ENCODE results near the gene DYRK3. TPM values are rescaled to one million over a fixed set of nuclear protein-coding genes. Genes with fewer than 3 reads are reported as not detected.

DYRK3 gene
- total RNA-seq, 1 experiment from 2014 or later = 28.3 TPM

GRCh38 chr1:206646504-206646903, 11.2 kb downstream of the DYRK3 start:
- DNase-seq = no peak
- H3K4me3 ChIP-seq (ENCODE audit: insufficient read depth, low read depth, low read length) = no peak overlapping the region
- no peaks in the 10 kb centered on the region for H3K27me3 ChIP-seq (ENCODE audit: control insufficient read depth, insufficient read depth, low read length)
- H3K36me3 ChIP-seq (replicated peaks; ENCODE audit: control insufficient read depth, insufficient read depth, low read length) = no peaks in the 10 kb centered on the region; the same call in 1 of the 2 replicates

DNA sequence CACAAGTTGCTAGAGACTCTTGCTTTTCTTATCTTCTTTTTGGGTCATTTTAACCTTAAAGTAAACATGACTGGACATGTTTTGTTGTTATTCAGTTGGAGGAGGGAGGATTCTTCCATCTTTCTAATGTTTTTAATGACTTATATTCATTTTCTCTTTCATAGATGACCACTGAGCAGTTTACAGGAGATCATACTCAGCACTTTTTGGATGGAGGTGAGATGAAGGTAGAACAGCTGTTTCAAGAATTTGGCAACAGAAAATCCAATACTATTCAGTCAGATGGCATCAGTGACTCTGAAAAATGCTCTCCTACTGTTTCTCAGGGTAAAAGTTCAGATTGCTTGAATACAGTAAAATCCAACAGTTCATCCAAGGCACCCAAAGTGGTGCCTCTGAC, 11.9 kb downstream of the DYRK3 start:
- no peak for DNase-seq
- Histone ChIP-seq H3K36me3 (replicated peaks; ENCODE audit: control insufficient read depth, insufficient read depth, low read length) (no peaks in the 10 kb centered on the region; the same call in 1 of the 2 replicates), H3K4me3 (ENCODE audit: insufficient read depth, low read depth, low read length) (no peak overlapping the region), H3K27me3 (ENCODE audit: control insufficient read depth, insufficient read depth, low read length) (no peaks in the 10 kb centered on the region)

DNA sequence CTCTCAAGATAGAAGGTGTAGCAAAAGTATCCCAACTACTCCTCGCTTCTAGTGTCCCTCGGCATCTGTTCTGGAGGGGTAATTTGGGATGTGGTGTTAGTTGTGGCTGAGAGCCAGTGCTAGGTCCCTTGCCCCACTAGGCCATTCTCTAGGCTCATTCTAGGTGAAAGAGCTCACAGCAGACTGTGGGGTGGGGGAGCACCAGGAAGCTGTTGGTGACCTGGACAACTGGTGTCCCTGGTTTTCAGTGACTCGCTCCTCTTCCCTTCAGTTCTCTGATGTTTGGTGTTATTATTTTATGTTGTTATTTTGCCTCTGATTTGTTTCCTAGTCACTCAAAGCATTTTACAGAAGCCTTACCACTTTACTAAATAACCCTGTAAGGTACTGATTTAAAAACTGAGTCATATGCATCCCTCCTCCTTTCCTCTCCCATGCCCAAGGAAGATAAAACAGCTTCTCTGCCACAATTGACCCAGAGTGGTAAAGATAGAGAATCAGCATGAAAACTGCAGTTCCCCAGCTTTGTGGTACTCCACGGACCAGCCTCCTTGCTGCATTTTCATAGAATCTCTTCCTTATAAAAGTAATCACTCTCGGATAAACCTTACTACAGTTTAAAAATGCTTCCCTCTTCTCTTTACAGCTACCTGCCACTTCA, 14.1 kb downstream of the DYRK3 start:
- no peak for DNase-seq
- Histone ChIP-seq H3K4me3 (ENCODE audit: insufficient read depth, low read depth, low read length) (no peak overlapping the region), H3K36me3 (replicated peaks; ENCODE audit: control insufficient read depth, insufficient read depth, low read length) (no peaks in the 10 kb centered on the region; the same call in 1 of the 2 replicates), H3K27me3 (ENCODE audit: control insufficient read depth, insufficient read depth, low read length) (no peaks in the 10 kb centered on the region)

DNA sequence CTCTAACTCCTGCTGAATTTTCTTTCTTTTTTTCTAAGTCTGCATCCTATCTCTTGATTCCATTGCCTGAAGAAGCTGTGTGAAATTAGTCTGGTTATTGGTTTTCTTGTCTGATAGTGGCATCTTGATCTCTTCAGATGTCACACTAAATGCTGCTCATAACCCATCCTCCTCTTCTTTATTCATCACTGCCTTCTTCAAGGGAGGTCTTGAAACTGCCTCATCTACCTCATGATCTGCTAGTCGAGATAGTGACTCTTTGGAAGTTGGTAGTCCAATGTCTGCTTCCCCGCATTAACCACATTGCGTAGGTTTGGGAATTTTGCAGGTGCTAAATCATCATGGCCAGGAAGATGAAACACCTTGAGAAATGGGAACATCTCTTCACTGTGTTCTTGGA, 15.7 kb downstream of the DYRK3 start:
- Histone ChIP-seq H3K27me3 (ENCODE audit: control insufficient read depth, insufficient read depth, low read length) (no peaks in the 10 kb centered on the region), H3K36me3 (replicated peaks; ENCODE audit: control insufficient read depth, insufficient read depth, low read length) (no peaks in the 10 kb centered on the region; the same call in 1 of the 2 replicates), H3K4me3 (ENCODE audit: insufficient read depth, low read depth, low read length) (no peak overlapping the region)
- DNase-seq = no peak

- H3K36me3 ChIP-seq (replicated peaks; ENCODE audit: control insufficient read depth, insufficient read depth, low read length) = no peaks in the 10 kb centered on the region; the same call in 1 of the 2 replicates
- DNase-seq = no peak
- no peak overlapping the region for H3K4me3 ChIP-seq (ENCODE audit: insufficient read depth, low read depth, low read length)
- peaks cover 3% of the 10 kb centered on the region; the same call in 1 of the 2 replicates for H3K27me3 ChIP-seq (ENCODE audit: control insufficient read depth, insufficient read depth, low read length)
Measured at GRCh38 chr1:206651958-206652890, 16.9 kb downstream of the DYRK3 start.

- H3K36me3 ChIP-seq (replicated peaks; ENCODE audit: control insufficient read depth, insufficient read depth, low read length) = no peaks in the 10 kb centered on the region
- DNase-seq = no peak
Measured at GRCh38 chr1:206653715-206654459, 18.6 kb downstream of the DYRK3 start.

GRCh38 chr1:206654828-206655227, 19.5 kb downstream of the DYRK3 start:
- no peak for DNase-seq
- Histone ChIP-seq H3K4me3 (ENCODE audit: insufficient read depth, low read depth, low read length) (no peak overlapping the region), H3K36me3 (replicated peaks; ENCODE audit: control insufficient read depth, insufficient read depth, low read length) (no peaks in the 10 kb centered on the region), H3K27me3 (ENCODE audit: control insufficient read depth, insufficient read depth, low read length) (peaks cover 16% of the 10 kb centered on the region)

More at GRCh38 chr1:206653715-206654459, 18.6 kb downstream of the DYRK3 start:
- peaks cover 11% of the 10 kb centered on the region for H3K27me3 ChIP-seq (ENCODE audit: control insufficient read depth, insufficient read depth, low read length)
- H3K4me3 ChIP-seq (ENCODE audit: insufficient read depth, low read depth, low read length) = no peak overlapping the region

- no peaks in the 10 kb centered on the region for H3K36me3 ChIP-seq (replicated peaks; ENCODE audit: control insufficient read depth, insufficient read depth, low read length)
- DNase-seq = no peak
- H3K27me3 ChIP-seq (ENCODE audit: control insufficient read depth, insufficient read depth, low read length) = peaks cover 16% of the 10 kb centered on the region
- no peak overlapping the region for H3K4me3 ChIP-seq (ENCODE audit: insufficient read depth, low read depth, low read length)
Measured at GRCh38 chr1:206655471-206655882, 20.1 kb downstream of the DYRK3 start.

DNA sequence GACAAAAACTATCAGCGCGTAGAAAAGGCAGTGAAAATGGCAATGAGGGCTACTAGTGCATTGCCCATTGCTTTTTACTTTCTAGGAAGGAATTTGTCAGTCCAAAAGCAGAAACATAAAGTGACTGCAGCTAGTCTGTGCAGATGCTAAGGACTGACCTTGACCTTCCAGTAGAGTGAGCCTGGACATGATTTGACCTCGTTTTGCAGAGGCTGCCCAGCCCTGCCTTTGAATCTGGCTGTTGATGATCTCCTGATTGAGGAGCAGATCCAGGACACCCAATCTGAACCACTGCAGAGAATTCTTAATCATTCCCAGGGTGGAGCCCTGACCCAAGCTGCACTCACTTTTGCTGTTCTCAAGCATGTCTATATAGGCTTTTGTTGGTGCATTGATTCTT, 21.6 kb downstream of the DYRK3 start:
- H3K4me3 ChIP-seq (ENCODE audit: insufficient read depth, low read depth, low read length) = no peak overlapping the region
- peaks cover 18% of the 10 kb centered on the region for H3K27me3 ChIP-seq (ENCODE audit: control insufficient read depth, insufficient read depth, low read length)
- no peak for DNase-seq
- no peaks in the 10 kb centered on the region for H3K36me3 ChIP-seq (replicated peaks; ENCODE audit: control insufficient read depth, insufficient read depth, low read length)

DNA sequence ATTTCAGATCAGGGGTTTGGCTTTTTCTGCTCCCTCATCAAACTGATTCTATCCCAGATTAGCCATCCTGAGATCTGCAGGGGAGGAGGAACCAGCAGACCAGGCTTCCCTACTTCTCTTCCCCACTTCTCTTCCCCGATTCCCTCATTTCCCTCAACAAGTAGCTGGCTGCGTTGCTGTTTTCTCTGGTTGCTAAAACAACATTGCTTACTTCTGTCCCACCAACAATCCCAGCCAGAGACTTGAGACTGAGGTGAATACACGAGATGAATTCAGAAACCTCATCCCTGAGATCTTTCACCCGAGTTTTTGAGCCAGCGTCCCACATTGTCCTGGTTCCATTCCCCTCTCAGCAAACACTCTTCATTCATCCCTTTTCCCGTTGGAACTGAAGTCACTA, 22.4 kb downstream of the DYRK3 start:
- DNase-seq = no peak
- Histone ChIP-seq H3K4me3 (ENCODE audit: insufficient read depth, low read depth, low read length) (no peak overlapping the region), H3K36me3 (replicated peaks; ENCODE audit: control insufficient read depth, insufficient read depth, low read length) (no peaks in the 10 kb centered on the region), H3K27me3 (ENCODE audit: control insufficient read depth, insufficient read depth, low read length) (peaks cover 25% of the 10 kb centered on the region)

DNA sequence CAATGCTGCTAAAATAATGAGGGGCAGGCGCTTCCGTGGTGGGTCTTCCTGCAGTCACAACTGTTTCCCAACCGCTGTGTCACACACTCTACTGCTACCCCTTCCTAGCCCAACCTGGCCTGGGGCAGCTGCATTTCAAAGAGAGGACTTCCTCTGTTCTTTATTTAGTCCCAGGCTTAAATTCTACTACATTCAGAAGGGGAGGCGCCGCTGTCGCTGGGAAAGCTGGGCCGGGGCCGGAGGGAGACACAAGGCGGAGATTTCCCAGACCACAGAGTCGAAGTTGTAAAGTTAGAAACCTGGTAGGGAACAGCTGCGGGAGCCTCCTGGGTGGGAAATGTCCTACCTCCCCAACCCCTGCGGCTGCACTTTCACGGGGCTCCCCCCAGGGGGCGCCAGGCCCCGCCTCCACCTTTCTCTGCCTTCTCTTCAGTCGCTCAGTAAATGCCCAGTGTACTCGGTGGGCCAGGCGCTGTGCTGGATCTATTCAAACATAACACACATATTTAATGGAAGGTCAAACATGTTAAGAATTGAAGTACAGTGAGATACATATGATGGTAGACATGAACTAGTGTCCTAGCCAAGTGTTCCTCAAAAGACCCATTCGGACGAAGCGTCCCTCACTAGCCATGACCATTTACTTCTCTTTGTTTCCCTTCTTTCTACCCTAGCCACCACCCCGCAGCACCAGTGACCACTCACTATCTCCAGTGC, 23.1 kb downstream of the DYRK3 start:
- Histone ChIP-seq H3K4me3 (ENCODE audit: insufficient read depth, low read depth, low read length) (peak overlapping the region; percentile 14), H3K27me3 (ENCODE audit: control insufficient read depth, insufficient read depth, low read length) (peaks cover 32% of the 10 kb centered on the region), H3K36me3 (replicated peaks; ENCODE audit: control insufficient read depth, insufficient read depth, low read length) (no peaks in the 10 kb centered on the region)
- peak; percentile 95 for DNase-seq

DNA sequence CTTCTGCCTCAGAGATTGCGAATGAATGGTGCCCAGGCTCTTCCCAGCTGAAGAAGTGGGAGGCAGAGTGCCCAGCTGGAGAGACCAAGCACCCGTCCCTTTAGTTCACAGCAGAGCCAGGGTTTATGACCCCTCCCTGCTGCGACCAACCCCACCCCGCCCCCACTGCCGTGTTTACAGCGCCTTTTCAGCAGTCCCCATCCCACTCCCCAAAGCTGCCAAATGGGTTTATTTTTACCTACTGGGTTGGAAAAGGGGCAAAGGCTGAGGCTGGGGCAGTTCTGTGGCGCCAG, 23.6 kb downstream of the DYRK3 start:
- H3K36me3 ChIP-seq (replicated peaks; ENCODE audit: control insufficient read depth, insufficient read depth, low read length) = no peaks in the 10 kb centered on the region
- H3K4me3 ChIP-seq (ENCODE audit: insufficient read depth, low read depth, low read length) = peak overlapping the region; percentile 6; the same call in 1 of the 2 replicates
- H3K27me3 ChIP-seq (ENCODE audit: control insufficient read depth, insufficient read depth, low read length) = peaks cover 36% of the 10 kb centered on the region
- DNase-seq = peak; percentile 63

DNA sequence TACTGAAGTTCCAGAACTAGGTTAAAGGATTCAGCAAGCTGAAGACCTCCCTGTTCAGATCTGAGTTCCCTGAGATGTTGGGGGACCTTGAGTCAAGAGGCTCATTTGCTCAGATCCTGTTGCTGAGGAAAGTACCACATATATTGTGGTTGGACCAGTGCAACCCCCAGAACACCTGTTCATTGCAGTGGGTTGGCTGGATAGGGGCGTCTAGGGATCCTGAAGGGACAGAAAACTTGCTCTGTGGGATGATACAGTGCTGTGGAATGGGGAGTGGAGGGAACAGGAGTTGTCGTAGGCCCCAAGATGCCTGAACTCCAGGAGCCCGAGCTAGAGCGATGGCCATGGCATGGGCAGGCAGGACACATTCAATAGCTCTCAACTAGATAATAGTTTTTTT, 24.8 kb downstream of the DYRK3 start:
- Histone ChIP-seq H3K36me3 (replicated peaks; ENCODE audit: control insufficient read depth, insufficient read depth, low read length) (no peaks in the 10 kb centered on the region), H3K27me3 (ENCODE audit: control insufficient read depth, insufficient read depth, low read length) (peaks cover 38% of the 10 kb centered on the region)
- no peak for DNase-seq

GRCh38 chr1:206661161-206661820, 26.0 kb downstream of the DYRK3 start:
- Histone ChIP-seq H3K27me3 (ENCODE audit: control insufficient read depth, insufficient read depth, low read length) (peaks cover 38% of the 10 kb centered on the region), H3K36me3 (replicated peaks; ENCODE audit: control insufficient read depth, insufficient read depth, low read length) (no peaks in the 10 kb centered on the region), H3K4me3 (ENCODE audit: insufficient read depth, low read depth, low read length) (no peak overlapping the region)
- no peak for DNase-seq

More for the DNA sequence above, 24.8 kb downstream of the DYRK3 start:
- H3K4me3 ChIP-seq (ENCODE audit: insufficient read depth, low read depth, low read length) = no peak overlapping the region

Data from H7 (cell line).